DND-41 (cell line): ENCODE results near the gene UNCX.
"Not testable (repeated sequence)": the region's sequence is repeated elsewhere in the genome, so short reads cannot be mapped to it uniquely, and the experiment has no call there.

Source experiments
- ATAC-seq: fragments of 200-7000 bp; cut with Tn5 transposase; 3 replicates; pipeline ENCODE4 v1.9.1; 2021; ENCODE audit warnings: low read depth; ENCODE audit not compliant: insufficient read depth
- DNase-seq: peaks from one replicate; pipeline ENCODE4 v3.0.0-alpha.2; 2020
- H2AFZ ChIP-seq: 2 replicates; pipeline ENCODE4 v1.6.0; 2012; ENCODE audit warnings: low read depth, low read length
- H3K27ac ChIP-seq: 2 replicates; pipeline ENCODE4 v1.5.1; 2012; ENCODE audit warnings: low read length, inconsistent platforms
- H3K27me3 ChIP-seq: fragments of 200-600 bp; sonication (generic); 2 replicates; pipeline ENCODE4 v1.6.0; 2012; ENCODE audit warnings: low read length, mild to moderate bottlenecking, inconsistent platforms; ENCODE audit not compliant: insufficient read depth, poor library complexity
- H3K36me3 ChIP-seq: 2 replicates; pipeline ENCODE4 v1.5.1; 2012; ENCODE audit warnings: low read length, inconsistent platforms; ENCODE audit not compliant: insufficient read depth
- H3K4me1 ChIP-seq: 2 replicates; pipeline ENCODE4 v1.5.1; 2012; ENCODE audit warnings: mild to moderate bottlenecking, low read length; ENCODE audit not compliant: insufficient read depth
- H3K4me2 ChIP-seq: 2 replicates; pipeline ENCODE4 v1.6.0; 2012; ENCODE audit warnings: mild to moderate bottlenecking, moderate library complexity, low read length, inconsistent platforms; ENCODE audit not compliant: insufficient read depth
- H3K4me3 ChIP-seq, 2 experiments: fragments of 200-600 bp in 1 of 2; shearing (Covaris generic) in 1 of 2; 2 replicates each; pipeline ENCODE4 v1.5.1; 2012 to 2016; ENCODE audit warnings: inconsistent platforms in 2 of 2, low read length in 2 of 2, mild to moderate bottlenecking in 2 of 2, low read depth in 1 of 2, moderate library complexity in 1 of 2
- H3K79me2 ChIP-seq: 2 replicates; pipeline ENCODE4 v1.6.0; 2012; ENCODE audit warnings: low read length, inconsistent platforms; ENCODE audit not compliant: insufficient read depth
- H3K9ac ChIP-seq: 2 replicates; pipeline ENCODE4 v1.6.0; 2012; ENCODE audit warnings: low read depth, mild to moderate bottlenecking, inconsistent platforms, low read length, moderate library complexity
- H3K9me3 ChIP-seq: 2 replicates; pipeline ENCODE4 v1.5.1; 2012; ENCODE audit warnings: low read length, moderate library complexity, mild to moderate bottlenecking, inconsistent platforms; ENCODE audit not compliant: insufficient read depth, severe bottlenecking
- H4K20me1 ChIP-seq: 2 replicates; pipeline ENCODE4 v1.6.0; 2012; ENCODE audit warnings: low read length; ENCODE audit not compliant: insufficient read depth
- CTCF ChIP-seq: IDR thresholded peaks from 2 replicates; pipeline ENCODE4 v1.5.1; 2012; ENCODE audit warnings: borderline replicate concordance, low read length, moderate library complexity, mild to moderate bottlenecking; ENCODE audit not compliant: poor library complexity, severe bottlenecking; ENCODE audit errors: extremely low read depth
- EZH2 ChIP-seq: IDR thresholded peaks from 3 replicates; pipeline ENCODE4 v1.6.1; 2012; ENCODE audit warnings: borderline replicate concordance, low read depth, mild to moderate bottlenecking, moderate library complexity, low read length, inconsistent platforms; ENCODE audit not compliant: severe bottlenecking

The UNCX gene

GRCh38 chr7:1189986-1190772 lies 42.5 kb upstream of the UNCX start:
- Histone ChIP-seq H3K27ac (no peak overlapping the region), H3K27me3 (no peaks in the 10 kb centered on the region)
- ATAC-seq = no peak

DNA sequence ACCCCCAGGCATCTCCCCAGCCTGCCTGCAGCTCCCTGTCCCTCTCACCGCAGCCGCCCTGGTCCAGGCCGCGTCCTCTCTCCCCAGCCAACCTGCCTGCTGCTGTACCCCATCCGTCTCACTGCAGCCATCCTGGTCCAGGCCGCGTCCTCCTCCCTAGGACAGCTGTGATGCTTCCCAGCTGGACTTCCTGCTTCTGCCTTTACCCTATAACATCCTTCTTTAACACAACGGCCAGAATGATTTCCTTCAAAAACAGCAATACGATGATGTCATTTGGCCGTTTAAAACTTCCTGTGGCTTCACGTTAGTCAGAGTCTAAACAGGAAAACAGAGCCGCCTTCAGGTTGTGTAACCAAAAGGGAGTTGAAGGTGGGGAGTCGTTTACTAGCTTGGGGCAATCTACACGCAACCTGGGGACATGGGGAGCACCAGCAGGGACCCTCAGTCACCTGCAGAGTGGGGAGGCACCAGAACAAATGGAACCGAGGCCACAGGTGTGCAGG lies 40.4 kb upstream of the UNCX start:
- Histone ChIP-seq H3K9me3 (no peaks in the 10 kb centered on the region), H2AFZ (peak overlapping the region; percentile 65), H3K9ac (peak overlapping the region; percentile 36; the same call in 1 of the 2 replicates), H3K36me3 (no peaks in the 10 kb centered on the region), H3K79me2 (no peaks in the 10 kb centered on the region), H4K20me1 (no peaks in the 10 kb centered on the region), H3K27me3 (no peaks in the 10 kb centered on the region), H3K4me1 (peaks cover 11% of the 10 kb centered on the region), H3K4me2 (peak overlapping the region; percentile 44), H3K4me3 (peak overlapping the region in 1 of 2 experiments; percentile 30; a peak in 1 of 4 replicates), H3K27ac (peak overlapping the region; percentile 73)
- DNase-seq (peak; percentile 46), ATAC-seq (peak; percentile 74)
- TF ChIP-seq CTCF (peak; percentile 28), EZH2 (no peak)

More at GRCh38 chr7:1189986-1190772, 42.5 kb upstream of the UNCX start:
- H3K79me2 ChIP-seq = no peaks in the 10 kb centered on the region
- H3K36me3 ChIP-seq = no peaks in the 10 kb centered on the region
- H3K4me2 ChIP-seq = no peak overlapping the region
- TF ChIP-seq EZH2 = no peak
- TF ChIP-seq CTCF = no peak
- no peak overlapping the region for H3K4me3 ChIP-seq
- H3K9me3 ChIP-seq = no peaks in the 10 kb centered on the region
- H3K9ac ChIP-seq = no peak overlapping the region
- DNase-seq = no peak
- no peak overlapping the region for H2AFZ ChIP-seq
- H3K4me1 ChIP-seq = peaks cover 11% of the 10 kb centered on the region
- H4K20me1 ChIP-seq = no peaks in the 10 kb centered on the region

DNA sequence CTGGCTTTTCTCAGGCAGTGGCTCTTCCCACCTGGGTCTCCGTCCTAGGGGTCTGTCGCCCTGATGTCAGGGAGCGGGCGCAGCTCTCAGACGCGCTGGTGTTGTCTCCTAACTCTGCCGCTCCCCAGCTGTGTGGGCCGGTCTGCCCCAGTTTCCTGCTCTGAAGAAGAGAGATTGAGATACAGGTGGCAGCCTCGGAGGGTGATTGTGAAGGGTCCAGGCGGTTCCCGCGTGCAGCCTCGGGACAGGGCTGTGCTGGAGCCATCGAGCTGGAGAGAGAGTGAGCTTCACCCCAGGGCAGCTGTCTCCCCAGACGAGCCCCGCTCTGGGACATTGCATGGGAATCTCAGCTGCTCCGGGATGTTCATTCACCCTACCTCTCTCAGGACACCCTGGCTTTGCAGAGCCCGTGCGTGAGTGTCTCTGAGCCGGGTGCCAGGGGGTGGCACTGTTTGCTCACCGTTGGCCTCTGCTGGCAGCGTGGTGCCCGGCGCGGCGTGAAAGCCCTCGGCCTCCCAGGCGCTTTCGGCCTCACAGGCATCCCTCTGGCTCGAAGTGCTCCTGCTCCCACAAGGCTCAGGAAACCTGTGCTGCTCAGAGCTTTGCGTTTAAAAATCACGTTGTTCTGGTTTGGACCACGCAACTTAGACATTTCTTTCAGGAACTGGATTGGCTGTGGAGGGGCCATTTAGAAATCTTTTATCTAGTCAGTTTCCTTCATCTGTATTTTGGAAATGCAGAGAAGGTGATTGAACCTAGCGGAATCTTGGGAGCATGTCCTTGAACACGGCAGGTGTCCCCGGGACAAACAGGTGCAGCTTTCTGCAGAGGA lies 38.9 kb upstream of the UNCX start:
- no peak overlapping the region for H2AFZ ChIP-seq
- H3K4me2 ChIP-seq = no peak overlapping the region
- peaks cover 11% of the 10 kb centered on the region for H3K4me1 ChIP-seq
- TF ChIP-seq EZH2 (no peak), CTCF (peak; percentile 50)
- H3K27me3 ChIP-seq = no peaks in the 10 kb centered on the region
- ATAC-seq = peak; percentile 54; the same call in 1 of the 3 replicates
- no peak overlapping the region for H3K9ac ChIP-seq
- no peak overlapping the region for H3K4me3 ChIP-seq
- H3K27ac ChIP-seq = no peak overlapping the region
- no peaks in the 10 kb centered on the region for H3K9me3 ChIP-seq
- no peaks in the 10 kb centered on the region for H3K36me3 ChIP-seq
- H4K20me1 ChIP-seq = no peaks in the 10 kb centered on the region
- no peaks in the 10 kb centered on the region for H3K79me2 ChIP-seq
- no peak for DNase-seq

GRCh38 chr7:1196441-1196840 lies 36.2 kb upstream of the UNCX start:
- H3K4me3 ChIP-seq, H3K9ac ChIP-seq, DNase-seq, H3K36me3 ChIP-seq, H3K9me3 ChIP-seq, H2AFZ ChIP-seq, H3K27me3 ChIP-seq, ATAC-seq, H3K27ac ChIP-seq, H3K4me2 ChIP-seq, H4K20me1 ChIP-seq, H3K79me2 ChIP-seq: not testable (repeated sequence)
- peaks cover 11% of the 10 kb centered on the region for H3K4me1 ChIP-seq
